ENCODE measurements around the gene SLC9A6. TPM values are rescaled to one million over a fixed set of nuclear protein-coding genes. Genes with fewer than 3 reads are reported as not detected.

The SLC9A6 gene
- total RNA-seq, 2 donors from 2014 or later, result 13.9 to 14.9 TPM

- peak overlapping the region; percentile 88 to 95 for H3K27ac ChIP-seq
- peak; percentile 75 for ATAC-seq (ENCODE audit: insufficient number of reproducible peaks, low FRiP score, low read depth)
Measured at GRCh38 chrX:136063340-136064079, 78.3 kb downstream of the SLC9A6 start.

GRCh38 chrX:136064661-136065043 is 79.4 kb downstream of the SLC9A6 start:
- no peak for TF ChIP-seq CTCF (IDR thresholded peaks at IDR 0.05)
- Histone ChIP-seq H3K36me3 (no peaks in the 10 kb centered on the region), H3K27ac (peak overlapping the region; percentile 88 to 95), H3K4me3 (no peak overlapping the region), H3K4me1 (ENCODE audit: control insufficient read depth in 1 of 2, low read depth in 2 of 2) (peaks cover 4 to 45% of the 10 kb centered on the region in 2 donors), H3K9me3 (no peaks in the 10 kb centered on the region), H3K27me3 (replicated peaks; ENCODE audit: insufficient read depth) (no peaks in the 10 kb centered on the region)
- DNase-seq (ENCODE audit: low spot score) (no peak), ATAC-seq (ENCODE audit: insufficient number of reproducible peaks, low FRiP score, low read depth) (no peak)

More at GRCh38 chrX:136063340-136064079, 78.3 kb downstream of the SLC9A6 start:
- H3K9me3 ChIP-seq, result no peaks in the 10 kb centered on the region
- H3K36me3 ChIP-seq, result no peaks in the 10 kb centered on the region
- H3K4me1 ChIP-seq (ENCODE audit: control insufficient read depth in 1 of 2, low read depth in 2 of 2), result peaks cover 4 to 44% of the 10 kb centered on the region in 2 donors
- no peaks in the 10 kb centered on the region for H3K27me3 ChIP-seq (replicated peaks; ENCODE audit: insufficient read depth)
- H3K4me3 ChIP-seq, result no peak overlapping the region
- TF ChIP-seq CTCF (IDR thresholded peaks at IDR 0.05), result no peak
- DNase-seq (ENCODE audit: low spot score), result peak; percentile 3

- no peak overlapping the region for H3K4me3 ChIP-seq
- peak overlapping the region; percentile 88 to 95 for H3K27ac ChIP-seq
- no peaks in the 10 kb centered on the region for H3K9me3 ChIP-seq
- H3K27me3 ChIP-seq (replicated peaks; ENCODE audit: insufficient read depth), result no peaks in the 10 kb centered on the region
- no peaks in the 10 kb centered on the region for H3K36me3 ChIP-seq
- ATAC-seq (ENCODE audit: insufficient number of reproducible peaks, low FRiP score, low read depth) (peak; percentile 27), DNase-seq (ENCODE audit: low spot score) (no peak)
- peaks cover 4 to 45% of the 10 kb centered on the region in 2 donors for H3K4me1 ChIP-seq (ENCODE audit: control insufficient read depth in 1 of 2, low read depth in 2 of 2)
- no peak for TF ChIP-seq CTCF (IDR thresholded peaks at IDR 0.05)
Measured at GRCh38 chrX:136065044-136065671, 79.9 kb downstream of the SLC9A6 start.

GRCh38 chrX:136067097-136067496 is 81.9 kb downstream of the SLC9A6 start:
- Histone ChIP-seq H3K9me3 (no peaks in the 10 kb centered on the region), H3K4me1 (ENCODE audit: control insufficient read depth in 1 of 2, low read depth in 2 of 2) (peaks cover 4 to 45% of the 10 kb centered on the region in 2 donors), H3K4me3 (no peak overlapping the region), H3K36me3 (no peaks in the 10 kb centered on the region), H3K27me3 (replicated peaks; ENCODE audit: insufficient read depth) (no peaks in the 10 kb centered on the region), H3K27ac (peak overlapping the region; percentile 28 to 72)
- TF ChIP-seq CTCF (IDR thresholded peaks at IDR 0.05), result no peak
- ATAC-seq (ENCODE audit: insufficient number of reproducible peaks, low FRiP score, low read depth) (no peak), DNase-seq (ENCODE audit: low spot score) (no peak)

- Histone ChIP-seq H3K9me3 (no peaks in the 10 kb centered on the region), H3K4me3 (peak overlapping the region; percentile 39), H3K36me3 (no peaks in the 10 kb centered on the region), H3K4me1 (ENCODE audit: control insufficient read depth in 1 of 2, low read depth in 2 of 2) (peaks cover 4 to 42% of the 10 kb centered on the region in 2 donors), H3K27ac (peak overlapping the region; percentile 47 to 72), H3K27me3 (replicated peaks; ENCODE audit: insufficient read depth) (no peaks in the 10 kb centered on the region)
- DNase-seq (ENCODE audit: low spot score) (no peak), ATAC-seq (ENCODE audit: insufficient number of reproducible peaks, low FRiP score, low read depth) (peak; percentile 21)
- no peak for TF ChIP-seq CTCF (IDR thresholded peaks at IDR 0.05)
Measured at GRCh38 chrX:136067966-136068365, 82.7 kb downstream of the SLC9A6 start.
